ENCODE measurements around the gene HYI.

HYI gene

GRCh38 chr1:43443197-43443946 is 10.4 kb downstream of the HYI start:
- H3K36me3 ChIP-seq (ENCODE audit: insufficient read depth, low read length): peaks cover 15% of the 10 kb centered on the region; the same call in 1 of the 2 replicates
- no peaks in the 10 kb centered on the region for H3K4me1 ChIP-seq (ENCODE audit: control insufficient read depth, insufficient read depth, low read length, unreplicated experiment)
- H3K79me2 ChIP-seq (ENCODE audit: control insufficient read depth, insufficient read depth, low read length, unreplicated experiment): no peaks in the 10 kb centered on the region

GRCh38 chr1:43442756-43443155 is 11.0 kb downstream of the HYI start:
- no peak overlapping the region for H2AFZ ChIP-seq (ENCODE audit: low read length, unreplicated experiment)
- no peaks in the 10 kb centered on the region for H3K79me2 ChIP-seq (ENCODE audit: control insufficient read depth, insufficient read depth, low read length, unreplicated experiment)
- H3K36me3 ChIP-seq (ENCODE audit: insufficient read depth, low read length): peaks cover 15% of the 10 kb centered on the region; the same call in 1 of the 2 replicates
- no peaks in the 10 kb centered on the region for H3K4me1 ChIP-seq (ENCODE audit: control insufficient read depth, insufficient read depth, low read length, unreplicated experiment)
- no peak overlapping the region for H3K4me3 ChIP-seq (ENCODE audit: low read depth, low read length)
- H3K27ac ChIP-seq (ENCODE audit: low read depth, low read length): no peak overlapping the region
- no peaks in the 10 kb centered on the region for H3K27me3 ChIP-seq (ENCODE audit: insufficient read depth, low read length)

More at GRCh38 chr1:43443197-43443946, 10.4 kb downstream of the HYI start:
- Histone ChIP-seq H2AFZ (ENCODE audit: low read length, unreplicated experiment) (no peak overlapping the region), H3K4me3 (ENCODE audit: low read depth, low read length) (no peak overlapping the region), H3K27ac (ENCODE audit: low read depth, low read length) (no peak overlapping the region), H3K27me3 (ENCODE audit: insufficient read depth, low read length) (no peaks in the 10 kb centered on the region)

- Histone ChIP-seq H3K27me3 (ENCODE audit: insufficient read depth, low read length) (no peaks in the 10 kb centered on the region), H3K27ac (ENCODE audit: low read depth, low read length) (no peak overlapping the region), H3K4me1 (ENCODE audit: control insufficient read depth, insufficient read depth, low read length, unreplicated experiment) (no peaks in the 10 kb centered on the region), H3K36me3 (ENCODE audit: insufficient read depth, low read length) (peaks cover 15% of the 10 kb centered on the region; the same call in 1 of the 2 replicates), H2AFZ (ENCODE audit: low read length, unreplicated experiment) (no peak overlapping the region), H3K79me2 (ENCODE audit: control insufficient read depth, insufficient read depth, low read length, unreplicated experiment) (no peaks in the 10 kb centered on the region), H3K4me3 (ENCODE audit: low read depth, low read length) (no peak overlapping the region)
Observed at GRCh38 chr1:43441894-43442637, 11.7 kb downstream of the HYI start.

- Histone ChIP-seq H3K27ac (ENCODE audit: low read depth, low read length) (no peak overlapping the region), H3K36me3 (ENCODE audit: insufficient read depth, low read length) (peaks cover 9% of the 10 kb centered on the region; the same call in 1 of the 2 replicates), H3K4me3 (ENCODE audit: low read depth, low read length) (no peak overlapping the region), H2AFZ (ENCODE audit: low read length, unreplicated experiment) (no peak overlapping the region), H3K79me2 (ENCODE audit: control insufficient read depth, insufficient read depth, low read length, unreplicated experiment) (no peaks in the 10 kb centered on the region), H3K27me3 (ENCODE audit: insufficient read depth, low read length) (no peaks in the 10 kb centered on the region), H3K4me1 (ENCODE audit: control insufficient read depth, insufficient read depth, low read length, unreplicated experiment) (no peaks in the 10 kb centered on the region)
Observed at GRCh38 chr1:43441166-43441893, 12.4 kb downstream of the HYI start.

GRCh38 chr1:43440358-43440757 is 13.4 kb downstream of the HYI start:
- H3K79me2 ChIP-seq (ENCODE audit: control insufficient read depth, insufficient read depth, low read length, unreplicated experiment): no peaks in the 10 kb centered on the region
- H2AFZ ChIP-seq (ENCODE audit: low read length, unreplicated experiment): no peak overlapping the region
- H3K36me3 ChIP-seq (ENCODE audit: insufficient read depth, low read length): peaks cover 6% of the 10 kb centered on the region; the same call in 1 of the 2 replicates
- no peak overlapping the region for H3K4me3 ChIP-seq (ENCODE audit: low read depth, low read length)
- H3K27ac ChIP-seq (ENCODE audit: low read depth, low read length): no peak overlapping the region
- H3K4me1 ChIP-seq (ENCODE audit: control insufficient read depth, insufficient read depth, low read length, unreplicated experiment): no peaks in the 10 kb centered on the region
- H3K27me3 ChIP-seq (ENCODE audit: insufficient read depth, low read length): no peaks in the 10 kb centered on the region

GRCh38 chr1:43439781-43440180 is 13.9 kb downstream of the HYI start:
- Histone ChIP-seq H3K27ac (ENCODE audit: low read depth, low read length) (no peak overlapping the region), H2AFZ (ENCODE audit: low read length, unreplicated experiment) (no peak overlapping the region), H3K79me2 (ENCODE audit: control insufficient read depth, insufficient read depth, low read length, unreplicated experiment) (no peaks in the 10 kb centered on the region), H3K27me3 (ENCODE audit: insufficient read depth, low read length) (no peaks in the 10 kb centered on the region), H3K4me1 (ENCODE audit: control insufficient read depth, insufficient read depth, low read length, unreplicated experiment) (no peaks in the 10 kb centered on the region), H3K36me3 (ENCODE audit: insufficient read depth, low read length) (peaks cover 6% of the 10 kb centered on the region; the same call in 1 of the 2 replicates), H3K4me3 (ENCODE audit: low read depth, low read length) (no peak overlapping the region)

GRCh38 chr1:43438953-43439581 is 14.7 kb downstream of the HYI start:
- no peak overlapping the region for H3K4me3 ChIP-seq (ENCODE audit: low read depth, low read length)
- H3K4me1 ChIP-seq (ENCODE audit: control insufficient read depth, insufficient read depth, low read length, unreplicated experiment): no peaks in the 10 kb centered on the region
- peaks cover 6% of the 10 kb centered on the region; the same call in 1 of the 2 replicates for H3K36me3 ChIP-seq (ENCODE audit: insufficient read depth, low read length)
- no peak overlapping the region for H3K27ac ChIP-seq (ENCODE audit: low read depth, low read length)
- no peaks in the 10 kb centered on the region for H3K27me3 ChIP-seq (ENCODE audit: insufficient read depth, low read length)
- no peak overlapping the region for H2AFZ ChIP-seq (ENCODE audit: low read length, unreplicated experiment)
- H3K79me2 ChIP-seq (ENCODE audit: control insufficient read depth, insufficient read depth, low read length, unreplicated experiment): no peaks in the 10 kb centered on the region

- Histone ChIP-seq H2AFZ (ENCODE audit: low read length, unreplicated experiment) (no peak overlapping the region), H3K36me3 (ENCODE audit: insufficient read depth, low read length) (peaks cover 6% of the 10 kb centered on the region; the same call in 1 of the 2 replicates)
Observed at GRCh38 chr1:43438576-43438952, 15.2 kb downstream of the HYI start.

GRCh38 chr1:43438006-43438405 is 15.7 kb downstream of the HYI start:
- peaks cover 6% of the 10 kb centered on the region; the same call in 1 of the 2 replicates for H3K36me3 ChIP-seq (ENCODE audit: insufficient read depth, low read length)
- H2AFZ ChIP-seq (ENCODE audit: low read length, unreplicated experiment): no peak overlapping the region
- H3K27ac ChIP-seq (ENCODE audit: low read depth, low read length): no peak overlapping the region
- H3K4me3 ChIP-seq (ENCODE audit: low read depth, low read length): no peak overlapping the region
- H3K27me3 ChIP-seq (ENCODE audit: insufficient read depth, low read length): no peaks in the 10 kb centered on the region
- H3K4me1 ChIP-seq (ENCODE audit: control insufficient read depth, insufficient read depth, low read length, unreplicated experiment): no peaks in the 10 kb centered on the region
- no peaks in the 10 kb centered on the region for H3K79me2 ChIP-seq (ENCODE audit: control insufficient read depth, insufficient read depth, low read length, unreplicated experiment)

More at GRCh38 chr1:43438576-43438952, 15.2 kb downstream of the HYI start:
- H3K79me2 ChIP-seq (ENCODE audit: control insufficient read depth, insufficient read depth, low read length, unreplicated experiment): no peaks in the 10 kb centered on the region
- no peak overlapping the region for H3K4me3 ChIP-seq (ENCODE audit: low read depth, low read length)
- H3K4me1 ChIP-seq (ENCODE audit: control insufficient read depth, insufficient read depth, low read length, unreplicated experiment): no peaks in the 10 kb centered on the region
- H3K27me3 ChIP-seq (ENCODE audit: insufficient read depth, low read length): no peaks in the 10 kb centered on the region
- no peak overlapping the region for H3K27ac ChIP-seq (ENCODE audit: low read depth, low read length)
